ENCODE data around the gene NSMCE4A. TPM values are rescaled to one million over a fixed set of nuclear protein-coding genes. Genes with fewer than 3 reads are reported as not detected.

The NSMCE4A gene
- total RNA-seq, 4 donors from 2014 or later: 63.9 to 96.8 (median 82.0) TPM

GRCh38 chr10:121965996-121966395, 9.0 kb downstream of the NSMCE4A start:
- Histone ChIP-seq H3K4me1 (no peaks in the 10 kb centered on the region), H3K27ac (replicated peaks in 1 of 4) (no peak overlapping the region), H3K9me3 (no peaks in the 10 kb centered on the region), H3K4me3 (no peak overlapping the region), H3K36me3 (peaks cover 49 to 95% (median 78%) of the 10 kb centered on the region in 4 donors), H3K27me3 (no peaks in the 10 kb centered on the region)
- TF ChIP-seq EP300 (IDR thresholded peaks at IDR 0.05) (no peak), POLR2A (IDR thresholded peaks at IDR 0.05; ENCODE audit: low read depth) (no peak), POLR2AphosphoS5 (IDR thresholded peaks at IDR 0.05) (no peak), CTCF (IDR thresholded peaks at IDR 0.05) (no peak)
- DNase-seq (ENCODE audit: extremely low spot score): no peak
- intact Hi-C loops (cut with DNase I): no loop called here
- whole genome bisulfite sequencing: 81% methylated on average over 3 of the region's 3 CpGs

GRCh38 chr10:121961456-121961855, 13.6 kb downstream of the NSMCE4A start:
- no peak for DNase-seq (ENCODE audit: extremely low spot score)
- WGBS: 87% methylated on average over 2 of the region's 2 CpGs

GRCh38 chr10:121959671-121960070, 15.3 kb downstream of the NSMCE4A start:
- peaks cover 16 to 96% (median 64%) of the 10 kb centered on the region in 4 donors for H3K36me3 ChIP-seq
- H3K27ac ChIP-seq (replicated peaks in 1 of 4): no peak overlapping the region
- H3K27me3 ChIP-seq: no peaks in the 10 kb centered on the region
- TF ChIP-seq CTCF (IDR thresholded peaks at IDR 0.05) (no peak), EP300 (IDR thresholded peaks at IDR 0.05) (no peak), POLR2AphosphoS5 (IDR thresholded peaks at IDR 0.05) (no peak), POLR2A (IDR thresholded peaks at IDR 0.05; ENCODE audit: low read depth) (no peak)
- H3K4me3 ChIP-seq: no peak overlapping the region
- intact Hi-C loops (cut with DNase I): no loop called here
- WGBS: 89% methylated on average over 3 of the region's 3 CpGs
- H3K9me3 ChIP-seq: no peaks in the 10 kb centered on the region
- no peaks in the 10 kb centered on the region for H3K4me1 ChIP-seq
- DNase-seq (ENCODE audit: extremely low spot score): no peak

More at GRCh38 chr10:121961456-121961855, 13.6 kb downstream of the NSMCE4A start:
- H3K4me3 ChIP-seq: no peak overlapping the region
- H3K27me3 ChIP-seq: no peaks in the 10 kb centered on the region
- intact Hi-C loops (cut with DNase I): no loop called here
- peaks cover 30 to 96% (median 69%) of the 10 kb centered on the region in 4 donors for H3K36me3 ChIP-seq
- no peaks in the 10 kb centered on the region for H3K9me3 ChIP-seq
- H3K4me1 ChIP-seq: no peaks in the 10 kb centered on the region
- no peak overlapping the region for H3K27ac ChIP-seq (replicated peaks in 1 of 4)
- TF ChIP-seq POLR2A (IDR thresholded peaks at IDR 0.05; ENCODE audit: low read depth): no peak
- TF ChIP-seq CTCF (IDR thresholded peaks at IDR 0.05): no peak
- TF ChIP-seq POLR2AphosphoS5 (IDR thresholded peaks at IDR 0.05): no peak
- TF ChIP-seq EP300 (IDR thresholded peaks at IDR 0.05): no peak

- Histone ChIP-seq H3K4me3 (no peak overlapping the region), H3K36me3 (peaks cover 12 to 84% (median 50%) of the 10 kb centered on the region in 4 donors), H3K27ac (replicated peaks in 1 of 4) (no peak overlapping the region), H3K4me1 (no peaks in the 10 kb centered on the region), H3K27me3 (no peaks in the 10 kb centered on the region), H3K9me3 (no peaks in the 10 kb centered on the region)
- DNase-seq (ENCODE audit: extremely low spot score): no peak
- 93% methylated on average over 7 of the region's 7 CpGs for WGBS
- intact Hi-C loops (cut with DNase I): no loop called here
- TF ChIP-seq CTCF (IDR thresholded peaks at IDR 0.05) (no peak), POLR2A (IDR thresholded peaks at IDR 0.05; ENCODE audit: low read depth) (no peak), POLR2AphosphoS5 (IDR thresholded peaks at IDR 0.05) (no peak), EP300 (IDR thresholded peaks at IDR 0.05) (no peak)
Observed at GRCh38 chr10:121956111-121957061, 18.6 kb downstream of the NSMCE4A start.

Measured in esophagus muscularis mucosa (tissue), 4 donors.